ENCODE data around the gene MYH3.

DNA sequence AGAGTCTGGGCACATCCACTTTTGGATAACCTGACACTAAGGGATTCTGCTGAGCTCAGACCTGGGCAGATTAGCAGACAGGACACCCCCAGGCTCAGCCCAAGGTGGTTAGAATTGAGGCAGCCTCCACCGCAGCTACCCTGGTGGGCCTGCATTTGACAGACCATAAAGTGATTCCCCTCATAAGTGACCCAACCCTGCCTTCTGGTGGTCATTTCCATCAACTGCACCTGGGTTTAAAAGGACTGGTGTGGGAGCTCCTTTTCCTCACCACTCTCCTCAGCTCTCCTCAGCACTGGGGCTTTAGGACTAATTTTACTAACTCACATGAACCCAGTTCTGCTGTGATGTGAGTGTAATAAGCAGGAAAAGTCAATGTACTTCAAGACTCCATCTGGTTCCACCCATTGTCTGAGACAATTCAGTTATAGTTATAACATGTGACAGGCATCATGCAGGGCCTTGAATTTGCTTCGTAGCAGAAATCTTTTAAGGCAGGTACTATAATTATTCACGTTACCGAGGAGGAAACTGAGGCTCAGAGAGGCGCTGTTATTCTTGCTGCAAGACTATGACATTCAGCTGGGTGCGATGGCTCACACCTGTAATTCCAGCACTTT is 42.5 kb downstream of the MYH3 start:
- TF ChIP-seq, protein P1, sequence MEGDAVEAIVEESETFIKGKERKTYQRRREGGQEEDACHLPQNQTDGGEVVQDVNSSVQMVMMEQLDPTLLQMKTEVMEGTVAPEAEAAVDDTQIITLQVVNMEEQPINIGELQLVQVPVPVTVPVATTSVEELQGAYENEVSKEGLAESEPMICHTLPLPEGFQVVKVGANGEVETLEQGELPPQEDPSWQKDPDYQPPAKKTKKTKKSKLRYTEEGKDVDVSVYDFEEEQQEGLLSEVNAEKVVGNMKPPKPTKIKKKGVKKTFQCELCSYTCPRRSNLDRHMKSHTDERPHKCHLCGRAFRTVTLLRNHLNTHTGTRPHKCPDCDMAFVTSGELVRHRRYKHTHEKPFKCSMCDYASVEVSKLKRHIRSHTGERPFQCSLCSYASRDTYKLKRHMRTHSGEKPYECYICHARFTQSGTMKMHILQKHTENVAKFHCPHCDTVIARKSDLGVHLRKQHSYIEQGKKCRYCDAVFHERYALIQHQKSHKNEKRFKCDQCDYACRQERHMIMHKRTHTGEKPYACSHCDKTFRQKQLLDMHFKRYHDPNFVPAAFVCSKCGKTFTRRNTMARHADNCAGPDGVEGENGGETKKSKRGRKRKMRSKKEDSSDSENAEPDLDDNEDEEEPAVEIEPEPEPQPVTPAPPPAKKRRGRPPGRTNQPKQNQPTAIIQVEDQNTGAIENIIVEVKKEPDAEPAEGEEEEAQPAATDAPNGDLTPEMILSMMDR (IDR thresholded peaks at IDR 0.05) = peak; percentile 66
- no peak for TF ChIP-seq ZNF423 (CRISPR knock-in tag; IDR thresholded peaks at IDR 0.05)
- TF ChIP-seq, protein P2, sequence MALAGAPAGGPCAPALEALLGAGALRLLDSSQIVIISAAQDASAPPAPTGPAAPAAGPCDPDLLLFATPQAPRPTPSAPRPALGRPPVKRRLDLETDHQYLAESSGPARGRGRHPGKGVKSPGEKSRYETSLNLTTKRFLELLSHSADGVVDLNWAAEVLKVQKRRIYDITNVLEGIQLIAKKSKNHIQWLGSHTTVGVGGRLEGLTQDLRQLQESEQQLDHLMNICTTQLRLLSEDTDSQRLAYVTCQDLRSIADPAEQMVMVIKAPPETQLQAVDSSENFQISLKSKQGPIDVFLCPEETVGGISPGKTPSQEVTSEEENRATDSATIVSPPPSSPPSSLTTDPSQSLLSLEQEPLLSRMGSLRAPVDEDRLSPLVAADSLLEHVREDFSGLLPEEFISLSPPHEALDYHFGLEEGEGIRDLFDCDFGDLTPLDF (CRISPR knock-in tag; IDR thresholded peaks at IDR 0.05) = no peak
- TF ChIP-seq, protein P3, sequence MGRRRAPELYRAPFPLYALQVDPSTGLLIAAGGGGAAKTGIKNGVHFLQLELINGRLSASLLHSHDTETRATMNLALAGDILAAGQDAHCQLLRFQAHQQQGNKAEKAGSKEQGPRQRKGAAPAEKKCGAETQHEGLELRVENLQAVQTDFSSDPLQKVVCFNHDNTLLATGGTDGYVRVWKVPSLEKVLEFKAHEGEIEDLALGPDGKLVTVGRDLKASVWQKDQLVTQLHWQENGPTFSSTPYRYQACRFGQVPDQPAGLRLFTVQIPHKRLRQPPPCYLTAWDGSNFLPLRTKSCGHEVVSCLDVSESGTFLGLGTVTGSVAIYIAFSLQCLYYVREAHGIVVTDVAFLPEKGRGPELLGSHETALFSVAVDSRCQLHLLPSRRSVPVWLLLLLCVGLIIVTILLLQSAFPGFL (CRISPR knock-in tag; IDR thresholded peaks at IDR 0.05; ENCODE audit: borderline replicate concordance) = no peak
- TF ChIP-seq RELA (CRISPR knock-in tag; IDR thresholded peaks at IDR 0.05; ENCODE audit: borderline replicate concordance) = no peak
- no peak for TF ChIP-seq KAT7 (CRISPR knock-in tag; IDR thresholded peaks at IDR 0.05; ENCODE audit: borderline replicate concordance)

Data from WTC11 (cell line).